Uterus (tissue), 2 donors: ENCODE data around the gene HSPA12B.

ENCODE experiments used
- CTCF ChIP-seq, 4 experiments: fragments of 200-600 bp in 2 of 4; fragments of 450-650 bp in 2 of 4; sonication (generic) in 2 of 4; IDR thresholded peaks; one replicate each; pipeline ENCODE4 v1.5.1; 2016 to 2019; ENCODE audit warnings: antibody characterized with exemption in 4 of 4, mild to moderate bottlenecking in 2 of 4, moderate library complexity in 1 of 4
- POLR2A ChIP-seq, 2 donors: fragments of 450-650 bp; IDR thresholded peaks; one replicate each; pipeline ENCODE4 v1.6.1; 2016; ENCODE audit warnings: antibody characterized with exemption in 2 of 2, mild to moderate bottlenecking in 1 of 2, moderate library complexity in 1 of 2

GRCh38 chr20:3696200-3696599 lies 36.3 kb upstream of the HSPA12B start:
- TF ChIP-seq CTCF (IDR thresholded peaks at IDR 0.05) (no peak), POLR2A (IDR thresholded peaks at IDR 0.05) (no peak)
